ENCODE results near the gene KRI1. TPM values are rescaled to one million over a fixed set of nuclear protein-coding genes. Genes with fewer than 3 reads are reported as not detected.

KRI1 gene
- total and polyA plus RNA-seq, 8 donors, result 18.6 to 38.0 (median 34.3) TPM

DNA sequence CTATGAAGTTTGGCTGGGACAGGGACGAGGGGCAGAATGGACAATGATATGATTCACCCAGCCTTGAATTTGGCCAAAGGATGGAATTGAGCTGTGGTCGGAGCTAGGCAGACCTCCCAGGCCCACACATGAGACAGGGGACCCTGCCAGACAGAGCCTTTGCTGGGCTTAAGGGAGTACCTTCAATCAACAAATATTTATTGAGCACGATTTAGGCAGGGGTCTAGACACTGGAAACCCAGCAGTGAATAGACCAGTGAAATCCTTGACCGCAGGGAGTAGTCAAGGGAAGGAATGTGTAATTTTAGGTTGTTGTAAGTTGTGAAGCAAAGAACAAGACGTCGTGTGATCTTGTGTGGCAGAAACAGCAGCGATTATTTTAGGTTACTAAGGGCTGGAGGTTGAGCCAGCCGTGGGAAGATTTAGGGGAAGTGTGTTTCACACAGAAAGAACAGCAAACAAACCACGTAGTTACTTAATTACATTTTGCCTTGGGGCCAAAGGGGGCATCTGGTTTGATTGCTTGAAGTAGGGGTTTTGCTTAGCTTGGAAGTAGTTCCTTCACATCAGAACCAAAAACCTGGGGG lies 38.2 kb upstream of the KRI1 start:
- no peaks in the 10 kb centered on the region for H3K27me3 ChIP-seq
- no peaks in the 10 kb centered on the region for H3K36me3 ChIP-seq
- H3K9me3 ChIP-seq, result no peaks in the 10 kb centered on the region
- H3K4me3 ChIP-seq, result peak overlapping the region; percentile 67 to 94
- H3K4me1 ChIP-seq, result peaks cover 10 to 53% of the 10 kb centered on the region in 2 donors
- H3K27ac ChIP-seq, result peak overlapping the region; percentile 91 to 97
- ATAC-seq, result peak; percentile 6
- TF ChIP-seq, protein P1, sequence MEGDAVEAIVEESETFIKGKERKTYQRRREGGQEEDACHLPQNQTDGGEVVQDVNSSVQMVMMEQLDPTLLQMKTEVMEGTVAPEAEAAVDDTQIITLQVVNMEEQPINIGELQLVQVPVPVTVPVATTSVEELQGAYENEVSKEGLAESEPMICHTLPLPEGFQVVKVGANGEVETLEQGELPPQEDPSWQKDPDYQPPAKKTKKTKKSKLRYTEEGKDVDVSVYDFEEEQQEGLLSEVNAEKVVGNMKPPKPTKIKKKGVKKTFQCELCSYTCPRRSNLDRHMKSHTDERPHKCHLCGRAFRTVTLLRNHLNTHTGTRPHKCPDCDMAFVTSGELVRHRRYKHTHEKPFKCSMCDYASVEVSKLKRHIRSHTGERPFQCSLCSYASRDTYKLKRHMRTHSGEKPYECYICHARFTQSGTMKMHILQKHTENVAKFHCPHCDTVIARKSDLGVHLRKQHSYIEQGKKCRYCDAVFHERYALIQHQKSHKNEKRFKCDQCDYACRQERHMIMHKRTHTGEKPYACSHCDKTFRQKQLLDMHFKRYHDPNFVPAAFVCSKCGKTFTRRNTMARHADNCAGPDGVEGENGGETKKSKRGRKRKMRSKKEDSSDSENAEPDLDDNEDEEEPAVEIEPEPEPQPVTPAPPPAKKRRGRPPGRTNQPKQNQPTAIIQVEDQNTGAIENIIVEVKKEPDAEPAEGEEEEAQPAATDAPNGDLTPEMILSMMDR (IDR thresholded peaks at IDR 0.05), result no peak
- peak in 2 of 4 donors; percentile 38 to 56 for DNase-seq
- intact Hi-C loops (cut with DNase I), result no loop called here

DNA sequence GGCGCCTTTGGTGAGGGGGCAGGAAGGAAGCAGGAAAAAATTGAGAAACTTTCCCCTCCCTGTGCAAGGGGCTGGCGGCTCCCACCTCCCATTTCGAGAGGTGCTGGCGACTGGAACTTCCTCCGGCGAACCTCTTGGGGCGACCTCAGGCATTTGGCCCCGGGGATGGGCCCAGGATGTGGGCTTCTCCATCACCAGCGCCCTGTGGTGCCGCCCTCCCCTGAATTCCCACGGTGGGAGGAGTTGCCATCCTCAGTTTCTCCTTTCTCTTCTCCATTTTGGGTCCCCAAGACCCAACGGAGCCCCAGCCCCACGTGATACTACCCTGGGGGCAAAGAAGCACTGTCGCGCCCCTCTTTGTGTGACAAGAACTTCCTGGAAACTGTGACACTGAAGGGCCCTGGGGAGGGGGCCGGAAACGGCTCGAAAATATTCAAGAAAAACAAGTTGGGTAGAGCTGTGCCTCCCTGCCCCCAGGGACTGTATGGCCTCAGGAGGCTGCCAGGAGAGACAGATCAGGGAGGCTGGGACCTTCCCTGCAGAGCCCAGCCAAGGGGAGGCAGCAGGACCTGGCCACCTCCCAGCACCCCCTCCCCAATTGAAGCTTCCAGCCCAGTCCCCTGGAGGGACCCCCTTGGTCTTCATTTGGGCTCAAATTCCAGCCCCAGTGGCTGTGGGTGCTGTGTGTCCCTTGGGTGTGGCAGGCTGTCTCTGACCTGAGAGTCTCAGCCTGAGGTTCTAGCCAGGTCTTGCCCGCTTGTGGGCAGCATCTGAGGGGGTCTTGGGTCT lies 37.5 kb upstream of the KRI1 start:
- TF ChIP-seq, protein P1 (IDR thresholded peaks at IDR 0.05), result no peak
- peak; percentile 30 for ATAC-seq
- Histone ChIP-seq H3K4me1 (peaks cover 10 to 51% of the 10 kb centered on the region in 2 donors), H3K27me3 (no peaks in the 10 kb centered on the region), H3K9me3 (no peaks in the 10 kb centered on the region), H3K27ac (peak overlapping the region; percentile 91 to 97), H3K36me3 (no peaks in the 10 kb centered on the region), H3K4me3 (peak overlapping the region; percentile 67 to 94)
- DNase-seq, result peak; percentile 36 to 81 (median 62)
- intact Hi-C loops (cut with DNase I), result no loop called here

DNA sequence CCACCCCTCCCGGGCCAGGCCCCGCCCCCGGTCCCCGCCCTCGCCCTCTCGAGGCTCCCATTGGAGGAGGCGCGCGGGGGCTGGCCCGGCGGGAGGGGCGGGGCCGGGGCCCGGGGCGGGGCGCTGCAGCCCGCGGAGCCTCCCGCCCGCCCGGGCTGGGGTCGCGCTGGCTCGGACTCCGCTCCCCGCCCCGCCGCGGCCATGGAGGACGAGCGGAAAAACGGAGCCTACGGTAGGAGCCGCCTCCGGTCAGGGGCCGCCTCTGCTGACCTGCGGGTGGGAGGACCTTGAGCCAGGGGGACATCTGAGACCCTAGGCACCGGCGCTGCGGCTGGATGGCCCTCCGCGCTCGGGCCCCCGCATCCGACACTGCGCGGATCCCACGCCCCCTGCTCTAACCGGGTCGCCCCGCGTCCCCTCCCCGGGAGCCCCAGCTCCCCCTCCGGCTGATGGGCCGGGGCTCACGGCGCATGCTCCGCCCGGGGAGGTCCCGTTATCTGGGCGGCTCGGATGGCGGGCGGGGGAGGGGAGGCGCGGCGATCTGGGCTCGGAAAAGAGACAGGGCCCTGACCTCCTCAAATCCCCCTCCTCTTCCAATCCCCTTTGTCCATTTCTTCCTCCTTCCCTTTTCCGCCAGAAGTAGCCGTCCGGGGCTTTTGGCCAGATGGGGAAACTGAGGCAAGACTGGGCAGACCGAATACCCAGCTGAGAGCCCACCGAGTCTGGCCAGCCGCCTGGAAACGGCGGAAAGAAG lies 36.7 kb upstream of the KRI1 start:
- H3K27ac ChIP-seq, result peak overlapping the region; percentile 91 to 97
- peak; percentile 99 for ATAC-seq
- intact Hi-C loops (cut with DNase I), result no loop called here

DNA sequence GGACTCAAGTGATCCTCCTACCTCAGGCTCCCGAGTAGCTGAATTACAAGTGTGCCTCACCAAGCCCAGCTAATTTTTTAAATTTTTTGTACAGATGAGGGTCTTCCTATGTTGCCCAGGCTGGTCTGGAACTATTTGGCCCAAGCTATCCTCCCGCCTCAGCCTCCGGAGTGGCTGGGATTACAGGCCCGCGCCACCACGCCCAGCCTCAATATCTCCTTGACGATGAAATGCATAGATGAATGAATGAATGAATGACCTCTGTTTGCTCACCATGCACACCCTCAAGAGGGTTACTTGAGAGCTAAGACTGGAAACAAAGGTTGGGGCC lies 36.2 kb upstream of the KRI1 start:
- no peaks in the 10 kb centered on the region for H3K27me3 ChIP-seq
- TF ChIP-seq, protein P1 (IDR thresholded peaks at IDR 0.05), result no peak
- H3K4me3 ChIP-seq, result peak overlapping the region in 1 of 2 donors; percentile 67
- DNase-seq (no peak), ATAC-seq (no peak)
- H3K27ac ChIP-seq, result no peak overlapping the region
- peaks cover 10 to 47% of the 10 kb centered on the region in 2 donors for H3K4me1 ChIP-seq
- H3K36me3 ChIP-seq, result no peaks in the 10 kb centered on the region
- H3K9me3 ChIP-seq, result no peaks in the 10 kb centered on the region
- intact Hi-C loops (cut with DNase I), result no loop called here

More for the DNA sequence above, 36.7 kb upstream of the KRI1 start:
- Histone ChIP-seq H3K9me3 (no peaks in the 10 kb centered on the region), H3K36me3 (no peaks in the 10 kb centered on the region), H3K4me3 (peak overlapping the region; percentile 67 to 94), H3K27me3 (no peaks in the 10 kb centered on the region), H3K4me1 (peaks cover 10 to 48% of the 10 kb centered on the region in 2 donors)
- DNase-seq, result peak; percentile 61 to 94 (median 83)
- TF ChIP-seq, protein P1 (IDR thresholded peaks at IDR 0.05), result no peak

DNA sequence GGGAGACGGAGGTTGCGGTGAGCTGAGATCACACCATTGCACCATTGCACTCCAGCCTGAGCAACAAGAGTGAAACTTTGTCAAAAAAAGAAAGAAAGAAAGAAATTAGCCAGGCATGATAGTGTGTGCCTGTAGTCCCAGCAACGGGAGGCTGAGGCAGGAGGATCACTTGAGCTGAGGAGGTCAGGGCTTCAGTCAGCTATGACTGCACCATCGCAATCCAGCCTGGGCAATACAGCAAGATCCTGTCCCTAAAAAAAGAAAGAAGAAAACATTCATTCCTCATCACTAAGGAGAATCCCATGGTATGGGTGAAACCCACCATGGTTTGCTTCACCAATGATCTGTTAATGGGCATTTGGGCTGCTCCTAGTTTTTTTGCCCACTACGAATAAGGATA lies 34.3 kb upstream of the KRI1 start:
- H3K27me3 ChIP-seq, result no peaks in the 10 kb centered on the region
- H3K27ac ChIP-seq, result no peak overlapping the region
- intact Hi-C loops (cut with DNase I), result no loop called here
- H3K9me3 ChIP-seq, result no peaks in the 10 kb centered on the region
- TF ChIP-seq, protein P1 (IDR thresholded peaks at IDR 0.05), result no peak
- peaks cover 10 to 51% of the 10 kb centered on the region in 2 donors for H3K4me1 ChIP-seq
- DNase-seq, result no peak
- H3K4me3 ChIP-seq, result no peak overlapping the region
- no peak for ATAC-seq
- no peaks in the 10 kb centered on the region for H3K36me3 ChIP-seq

Measured in left lung (tissue), 10 donors.